Stimulated activated CD8-positive, alpha-beta memory T cell treated with anti-CD3 and anti-CD28 coated beads, Interleukin-12 subunit alpha, Interleukin-12 subunit beta, amount 100 ng/mL, for 24 hours (primary cell): Measurements from ENCODE around the gene CASP9.

Experiments used
- DNase-seq: peaks from one replicate; pipeline ENCODE4 v3.0.0-alpha.2; 2020; ENCODE audit errors: extremely low read depth

Gene CASP9

DNA sequence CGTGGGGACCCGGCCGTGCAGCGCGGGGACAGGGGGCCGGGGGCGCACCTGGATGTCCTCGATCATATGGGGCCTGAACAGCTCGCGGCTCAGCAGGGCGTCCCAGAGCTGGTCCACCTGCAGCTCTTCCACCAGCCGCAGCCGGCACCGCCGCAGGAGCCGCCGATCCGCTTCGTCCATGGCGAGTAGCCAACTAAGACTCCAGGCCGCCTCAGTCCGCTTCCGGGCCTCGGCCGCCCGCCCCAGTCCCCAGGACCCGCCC lies at the start of gene CASP9:
CASP9 (minus strand) TSS at position 195 of the 262 bp plus-strand sequence; CDS start at position 180, 15 bp downstream.
- no peak for DNase-seq

DNA sequence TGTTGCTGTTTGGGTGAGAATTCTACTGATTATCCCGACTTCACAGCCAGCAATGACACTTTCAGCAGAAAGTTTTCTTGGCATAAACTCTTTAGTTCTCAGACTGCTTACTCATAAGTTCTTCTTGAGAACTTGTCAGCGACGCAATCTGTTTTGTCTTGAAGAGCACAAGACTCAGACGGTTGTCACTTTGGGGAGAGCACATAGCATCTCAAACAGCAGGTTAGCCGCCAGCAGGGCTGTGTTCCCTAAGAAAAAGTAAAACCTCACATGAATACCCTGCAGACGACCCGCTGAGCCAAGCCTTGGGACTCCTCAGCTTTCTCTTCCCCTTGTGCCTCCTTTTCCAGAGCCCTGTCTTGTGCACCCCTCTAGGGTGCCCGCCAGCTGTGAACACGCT lies 49.5 kb upstream of the CASP9 start:
- no peak for DNase-seq

DNA sequence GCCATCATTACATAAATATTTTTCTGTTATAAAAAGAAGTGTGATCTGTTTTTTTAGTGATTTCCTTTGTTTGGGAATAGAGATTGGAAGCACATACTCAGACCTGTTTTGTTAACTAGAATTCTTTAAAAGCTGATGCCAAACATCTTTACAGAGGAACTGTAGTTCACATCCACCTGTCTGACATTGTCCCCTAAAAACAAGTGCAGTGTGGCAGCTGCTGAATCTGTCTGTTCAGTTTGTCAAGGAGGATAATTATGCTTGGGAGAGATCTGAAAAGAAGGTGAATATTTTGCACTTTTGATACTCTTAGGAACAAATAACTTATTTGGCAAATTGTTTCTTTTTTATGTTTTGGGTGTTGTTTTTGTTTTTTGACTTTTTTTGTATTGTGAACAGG lies 47.3 kb upstream of the CASP9 start:
- DNase-seq, result no peak

DNA sequence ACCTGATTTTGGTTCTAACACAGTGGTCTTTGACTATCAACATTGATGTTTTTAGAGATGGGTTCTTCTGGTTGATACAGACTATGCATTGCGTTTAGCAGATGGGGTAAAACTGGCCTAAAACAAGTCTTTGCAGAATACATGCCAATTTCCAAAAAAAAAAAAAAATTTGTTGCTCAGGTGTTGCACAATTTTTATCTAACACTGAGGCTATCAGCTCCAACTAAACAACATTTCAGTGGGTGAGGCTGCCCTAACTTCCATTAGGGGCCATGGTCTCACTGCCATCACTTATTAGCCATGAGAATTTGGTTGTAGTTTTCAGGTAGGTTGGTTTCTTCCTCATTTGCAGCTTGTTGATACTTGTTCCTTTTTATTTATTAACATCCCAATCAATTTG lies 46.8 kb upstream of the CASP9 start:
- DNase-seq, result no peak

DNA sequence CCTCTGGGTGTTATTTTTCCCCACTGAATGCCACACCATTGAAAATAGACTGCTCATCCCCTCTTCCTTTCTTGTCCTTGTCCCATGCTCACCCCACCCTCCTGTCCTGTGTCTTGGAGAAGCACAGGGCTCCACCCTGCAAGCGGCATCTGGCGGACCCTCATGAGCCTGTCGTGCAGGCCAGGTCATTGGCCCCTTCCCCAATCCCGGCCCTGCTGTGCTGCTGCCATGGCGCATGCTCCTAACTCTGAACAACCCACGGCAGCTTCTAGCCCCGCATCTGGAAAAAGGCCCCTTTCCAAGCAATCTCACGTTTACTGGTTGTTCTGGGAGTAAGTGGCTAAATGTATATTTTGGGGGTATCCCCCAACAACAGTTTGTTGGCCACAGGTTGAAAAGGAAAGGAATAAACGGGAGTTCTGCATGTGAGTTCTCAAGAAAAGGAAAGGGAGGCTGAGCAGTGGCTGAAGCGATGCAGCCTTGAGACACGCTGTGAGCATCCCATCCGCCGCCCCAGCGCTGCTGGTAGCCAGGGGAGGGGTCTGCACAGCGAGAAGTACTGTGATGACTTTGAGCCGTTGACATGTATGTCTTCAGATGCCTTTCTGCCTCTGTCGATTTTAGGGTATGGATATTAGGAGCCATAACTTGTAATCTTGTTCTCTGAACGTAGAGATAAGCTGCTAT lies 44.5 kb upstream of the CASP9 start:
- DNase-seq, result no peak

DNA sequence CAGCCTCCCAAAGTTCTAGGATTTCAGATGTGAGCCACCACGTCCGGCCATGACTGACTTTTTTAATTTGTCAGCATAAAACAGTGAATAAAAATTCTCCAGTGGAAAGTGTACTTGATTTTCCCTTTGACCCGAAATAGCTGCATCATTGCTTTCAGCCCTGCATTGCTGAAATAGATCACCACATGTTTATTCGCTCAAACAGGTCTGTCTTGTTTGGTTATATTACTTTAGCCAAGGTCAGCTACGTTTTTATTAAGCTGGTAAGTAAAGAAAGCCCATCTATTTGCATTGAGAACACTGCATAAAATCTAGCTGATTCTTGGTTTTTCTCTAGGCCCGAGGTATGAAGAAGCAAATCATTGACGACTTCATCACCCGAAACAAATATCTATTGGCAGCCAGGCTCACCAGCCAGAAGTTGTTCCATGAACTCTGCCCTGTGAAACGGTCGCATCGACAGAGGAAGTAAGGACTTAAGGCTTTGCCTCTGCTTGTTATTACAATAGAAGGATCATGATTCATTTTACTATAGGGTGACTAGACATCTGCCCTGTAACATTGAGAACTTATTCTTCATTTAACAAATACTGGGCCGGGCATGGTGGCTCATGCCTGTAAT lies 35.3 kb upstream of the CASP9 start:
- no peak for DNase-seq

DNA sequence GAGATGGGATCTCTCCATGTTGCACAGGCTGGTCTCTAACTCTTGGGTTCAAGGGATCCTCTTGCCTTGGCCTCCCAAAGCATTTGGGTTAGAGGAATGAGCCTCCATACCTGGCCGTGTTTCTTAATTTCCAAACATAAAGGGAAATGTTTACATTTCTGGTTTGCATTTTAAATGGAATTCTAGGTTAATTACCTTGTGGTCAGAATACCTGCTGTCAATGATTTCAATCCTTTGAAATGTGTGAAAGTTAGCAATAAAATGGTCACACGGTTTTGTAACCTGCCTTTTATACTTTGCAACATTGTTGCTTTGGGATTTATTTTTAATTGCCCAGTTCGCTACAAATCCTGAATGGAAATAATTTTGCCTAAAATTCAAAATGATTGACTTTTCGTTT lies 34.5 kb upstream of the CASP9 start:
- no peak for DNase-seq

DNA sequence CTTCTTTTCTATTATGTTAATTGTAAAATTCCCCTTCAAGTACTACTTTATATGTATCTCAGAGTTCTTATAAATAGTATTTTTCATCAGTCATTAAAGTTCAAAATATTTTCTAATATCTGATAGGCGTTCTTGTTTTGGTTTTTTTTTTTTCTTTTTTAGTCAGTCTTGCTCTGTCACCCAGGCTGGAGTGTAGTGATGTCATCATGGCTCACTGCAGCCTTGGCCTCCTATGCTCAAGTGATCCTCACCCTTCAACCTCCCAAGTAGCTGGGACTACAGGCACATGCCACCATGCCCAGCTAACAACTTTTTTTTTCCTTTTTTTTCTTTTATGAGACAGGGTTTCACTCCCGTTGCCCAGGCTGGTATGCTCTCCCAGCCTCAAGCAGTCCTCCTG lies 33.6 kb upstream of the CASP9 start:
- no peak for DNase-seq

DNA sequence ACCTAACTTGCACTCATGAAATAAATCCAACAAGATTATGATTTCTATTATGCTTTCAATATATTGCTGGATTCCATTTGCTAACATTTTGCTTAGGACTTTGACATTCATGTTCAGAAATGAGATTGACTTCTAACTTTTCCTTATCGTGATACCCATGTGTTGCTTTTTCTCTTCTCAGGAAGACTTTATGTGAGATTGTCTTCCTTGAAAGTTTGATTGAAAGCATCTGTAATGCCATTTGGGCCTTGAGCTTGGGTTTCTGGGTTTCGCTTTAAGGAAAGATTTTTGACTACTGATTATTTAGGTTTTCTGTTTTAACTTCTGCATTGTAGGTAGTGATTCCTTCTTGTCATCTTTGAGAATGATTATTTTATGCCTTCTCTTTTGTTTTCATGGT lies 33.0 kb upstream of the CASP9 start:
- no peak for DNase-seq

DNA sequence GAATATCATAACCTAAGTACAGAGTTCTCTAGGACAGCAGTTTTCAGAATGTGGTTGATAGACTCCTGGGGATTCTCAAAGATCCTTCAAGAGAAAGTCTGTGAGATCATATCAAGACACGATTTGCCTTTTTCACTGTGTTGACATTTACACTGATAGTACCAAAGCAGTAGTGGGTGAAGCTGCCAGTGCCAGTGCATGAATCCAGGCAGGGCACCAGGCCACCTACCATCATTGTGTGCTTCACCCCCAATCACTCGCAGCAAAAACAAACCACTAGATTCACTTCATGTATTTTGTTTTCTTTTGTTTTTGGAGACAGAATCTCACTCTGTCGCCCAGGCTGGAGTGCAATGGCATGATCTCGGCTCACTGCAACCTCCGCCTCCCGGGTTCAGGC lies 26.6 kb upstream of the CASP9 start:
- no peak for DNase-seq

DNA sequence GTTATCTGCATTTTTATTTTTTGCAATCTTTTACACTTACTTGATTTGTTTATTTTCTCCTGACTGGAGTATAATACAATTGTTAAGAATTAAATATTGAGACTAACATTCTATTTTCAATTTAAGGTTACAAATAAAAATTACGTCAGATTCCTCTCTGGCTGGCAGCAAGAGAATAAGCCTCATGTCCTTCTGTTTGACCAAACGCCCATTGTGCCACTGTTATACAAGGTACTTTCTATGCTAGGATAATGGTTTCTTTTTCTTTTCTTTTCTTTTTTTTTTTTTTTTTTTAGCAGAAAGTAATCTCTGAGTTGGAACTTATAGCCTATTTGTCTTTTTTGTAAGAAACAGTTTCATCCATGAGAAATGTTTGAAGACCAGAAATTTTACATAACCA lies 22.6 kb upstream of the CASP9 start:
- no peak for DNase-seq

DNA sequence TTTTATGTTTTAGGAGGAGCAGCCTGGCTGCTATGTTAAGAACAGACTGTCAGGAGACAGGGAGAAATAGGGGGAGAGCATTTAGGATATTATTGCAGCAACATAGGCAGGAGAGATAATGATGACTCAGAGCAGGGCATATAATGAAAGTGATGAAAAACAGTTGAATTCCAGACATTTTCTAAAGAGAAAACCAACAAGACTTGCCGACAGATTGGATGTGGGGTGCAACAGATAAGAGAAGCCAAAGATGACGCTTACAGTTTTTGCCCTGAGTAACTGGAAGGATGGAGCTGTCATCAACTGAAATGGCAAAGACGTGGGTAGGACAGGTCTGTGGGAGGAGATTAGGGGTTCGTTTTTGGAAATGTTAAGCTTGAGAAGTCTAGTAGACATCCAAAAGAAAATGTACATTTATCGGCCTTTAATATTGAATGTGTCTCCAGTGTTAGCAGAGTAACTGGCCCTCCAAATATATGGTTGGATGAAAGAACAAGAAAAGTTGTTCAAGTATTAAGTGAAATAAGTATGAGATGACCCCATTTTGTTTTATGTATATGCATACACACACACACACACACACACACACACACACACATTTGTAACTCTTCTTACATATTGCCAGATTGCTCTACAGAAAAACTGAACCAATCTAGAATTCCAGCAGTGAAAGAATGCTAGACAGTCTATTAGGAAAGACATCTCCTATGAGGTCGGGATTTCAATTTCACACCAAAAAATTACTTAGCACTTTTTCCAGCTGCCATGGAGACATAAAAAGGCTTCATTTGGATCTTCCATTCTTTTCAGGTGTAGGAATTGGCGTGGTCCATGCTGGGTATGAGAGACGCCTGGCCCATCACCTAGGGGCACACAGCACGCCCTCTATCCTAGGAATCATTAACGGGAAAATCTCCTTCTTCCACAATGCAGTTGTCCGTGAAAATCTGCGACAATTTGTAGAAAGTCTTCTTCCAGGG lies 19.9 kb upstream of the CASP9 start:
- DNase-seq, result no peak

DNA sequence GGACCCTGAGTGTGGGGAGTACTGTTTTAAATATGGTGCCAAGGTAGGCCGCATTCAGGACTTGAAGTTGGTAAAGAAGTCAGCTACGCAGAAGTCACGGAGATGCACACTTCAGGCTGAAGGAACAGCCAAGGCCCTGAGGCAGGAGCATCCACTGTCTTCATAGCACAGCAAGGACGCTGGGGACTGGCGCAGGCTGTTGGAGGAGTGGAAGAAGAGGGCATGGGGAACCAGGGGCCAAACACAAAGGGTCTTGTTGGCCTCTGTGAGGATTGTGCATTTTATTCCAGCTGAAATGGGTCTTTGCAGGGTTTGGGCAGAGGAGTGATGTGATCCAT lies 19.2 kb upstream of the CASP9 start:
- DNase-seq, result no peak

DNA sequence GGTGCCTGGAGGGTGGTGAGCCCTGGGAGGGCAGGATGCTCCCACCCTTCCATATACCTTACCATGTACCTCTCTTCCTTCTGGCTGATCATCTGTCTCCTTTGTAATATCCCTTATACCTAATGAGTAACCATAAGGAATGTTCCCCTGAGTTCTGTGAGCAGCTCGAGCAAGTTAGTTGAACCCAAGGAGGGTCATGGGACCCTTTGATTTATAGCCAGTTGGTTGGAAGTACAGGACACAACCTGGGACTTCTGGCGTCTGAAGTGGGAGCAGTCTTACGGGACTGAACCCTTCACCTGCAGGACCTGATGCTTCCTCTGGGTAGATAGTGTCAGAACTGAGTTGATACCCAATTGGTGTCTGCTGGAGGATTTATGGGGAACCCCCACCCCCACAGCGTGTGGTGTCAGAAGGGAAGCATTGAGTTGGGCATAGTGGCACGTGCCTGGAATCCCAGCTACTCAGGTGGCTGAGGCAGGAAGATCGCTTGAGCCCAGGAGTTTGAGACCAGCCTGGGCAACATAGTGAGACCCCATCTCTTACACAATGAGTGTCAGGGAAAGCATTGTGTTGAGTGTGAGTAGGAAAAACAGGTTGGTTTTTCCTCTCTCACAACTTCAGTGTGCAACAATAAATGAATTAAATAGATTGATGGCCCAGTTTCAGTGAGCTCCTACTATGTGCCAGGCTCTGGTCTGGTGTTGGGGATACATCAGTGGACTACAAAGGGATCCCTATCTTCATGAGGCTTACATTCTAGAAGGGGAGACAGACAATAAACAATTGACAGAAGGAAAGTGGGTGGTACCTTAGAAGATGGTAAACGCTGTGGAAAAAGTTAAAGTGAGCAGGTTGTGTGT lies 18.6 kb upstream of the CASP9 start:
- DNase-seq, result no peak

DNA sequence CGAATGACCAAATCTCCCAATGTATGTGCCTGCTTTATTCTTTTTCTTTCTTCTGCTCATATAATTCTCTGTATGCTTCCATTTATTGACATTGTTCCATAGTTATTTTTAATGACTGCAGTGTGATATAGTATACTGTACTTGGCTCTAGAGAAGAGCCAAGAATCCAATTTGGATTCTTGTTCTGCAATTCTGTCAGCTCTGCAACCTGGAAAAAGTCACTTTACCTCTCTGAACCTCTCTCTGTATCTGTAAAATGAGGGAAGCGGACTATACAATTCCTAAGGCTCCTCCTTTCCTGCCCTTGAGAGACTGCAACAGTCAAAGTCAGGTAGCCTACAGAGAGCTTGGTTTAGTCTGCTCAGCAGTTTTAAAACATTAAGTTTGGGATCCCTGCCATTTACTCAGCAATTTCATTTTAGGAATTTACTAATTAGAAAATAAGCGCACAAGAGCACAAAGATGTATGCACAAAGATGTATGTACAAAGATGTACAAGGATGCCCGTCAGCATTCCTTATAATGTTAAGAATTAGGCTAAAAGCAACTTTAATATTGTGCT lies 17.3 kb upstream of the CASP9 start:
- DNase-seq, result no peak

DNA sequence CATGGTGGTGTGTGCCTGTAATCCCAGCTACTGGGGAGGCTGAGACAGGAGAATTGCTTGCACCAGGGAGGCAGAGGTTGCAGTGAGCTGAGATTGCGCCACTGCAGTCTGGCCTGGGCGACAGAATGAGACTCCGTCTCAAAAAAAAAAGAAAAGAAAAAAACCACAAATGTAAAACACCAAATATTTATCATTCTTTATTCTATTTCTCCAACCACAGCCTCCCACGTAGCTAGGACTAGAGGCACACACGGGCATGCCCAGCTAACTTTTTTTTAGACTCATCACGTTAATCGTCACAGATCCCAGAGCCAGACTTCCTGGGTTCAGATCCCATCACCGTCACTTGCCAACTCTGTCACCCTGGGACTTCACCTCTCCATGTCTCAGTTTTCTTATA lies 16.2 kb upstream of the CASP9 start:
- DNase-seq, result no peak

DNA sequence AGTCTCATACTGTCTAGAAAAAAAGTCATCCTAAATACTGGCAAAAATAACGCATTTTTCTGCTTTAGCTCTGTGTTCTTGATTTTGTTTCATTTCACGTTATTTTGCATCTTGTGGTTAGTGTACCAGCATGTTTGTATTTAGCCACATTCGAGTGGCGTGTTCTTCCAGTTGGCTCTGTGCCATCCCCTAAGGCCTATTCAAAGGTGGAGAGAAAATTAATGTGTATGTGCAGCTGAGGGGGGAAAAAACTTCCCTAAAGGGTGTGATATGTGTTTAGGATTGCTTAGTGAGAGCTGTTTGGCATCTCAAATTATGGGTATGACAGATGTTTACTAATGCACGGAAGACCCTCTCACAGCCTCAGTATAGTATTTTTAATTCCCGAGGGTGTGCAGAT lies 14.8 kb upstream of the CASP9 start:
- DNase-seq, result no peak

DNA sequence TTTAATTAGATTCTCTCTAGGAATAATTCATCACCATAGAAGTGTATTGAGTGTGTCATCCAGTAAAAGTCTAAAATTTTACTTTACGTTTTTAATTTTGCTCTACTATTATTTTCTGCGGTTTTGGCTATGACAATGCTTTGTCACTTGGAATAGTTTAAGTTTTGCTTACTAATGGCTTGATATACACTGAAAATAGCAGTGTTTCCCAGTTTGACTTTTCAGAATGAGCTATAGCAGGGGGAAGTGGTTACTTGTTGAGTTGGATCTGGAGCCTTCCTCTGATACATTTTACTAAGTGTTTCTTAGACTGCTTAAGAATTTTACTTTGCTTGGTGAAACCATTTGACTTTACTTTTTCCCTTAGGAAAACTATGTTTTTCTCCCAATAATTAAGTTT lies 7.7 kb upstream of the CASP9 start:
- DNase-seq, result no peak

DNA sequence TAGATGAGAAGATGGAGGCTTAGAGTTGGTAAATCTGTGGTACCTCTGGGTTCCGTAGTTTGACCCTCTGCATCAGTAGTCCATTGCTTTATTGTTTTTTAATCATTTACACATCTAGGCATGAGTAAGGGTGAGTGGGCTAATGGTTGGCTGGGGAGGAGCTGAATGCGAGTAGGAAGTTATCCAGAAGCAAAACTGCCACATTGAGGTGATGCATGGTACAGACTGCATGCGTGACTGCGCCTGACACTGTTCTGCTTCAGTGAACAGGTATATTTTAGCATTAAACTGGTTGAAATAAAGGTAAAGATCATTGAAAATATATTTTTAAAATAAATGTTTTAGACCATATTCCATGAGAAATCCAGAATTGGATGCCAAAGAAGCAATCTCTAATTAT lies 7.0 kb upstream of the CASP9 start:
- DNase-seq, result no peak

DNA sequence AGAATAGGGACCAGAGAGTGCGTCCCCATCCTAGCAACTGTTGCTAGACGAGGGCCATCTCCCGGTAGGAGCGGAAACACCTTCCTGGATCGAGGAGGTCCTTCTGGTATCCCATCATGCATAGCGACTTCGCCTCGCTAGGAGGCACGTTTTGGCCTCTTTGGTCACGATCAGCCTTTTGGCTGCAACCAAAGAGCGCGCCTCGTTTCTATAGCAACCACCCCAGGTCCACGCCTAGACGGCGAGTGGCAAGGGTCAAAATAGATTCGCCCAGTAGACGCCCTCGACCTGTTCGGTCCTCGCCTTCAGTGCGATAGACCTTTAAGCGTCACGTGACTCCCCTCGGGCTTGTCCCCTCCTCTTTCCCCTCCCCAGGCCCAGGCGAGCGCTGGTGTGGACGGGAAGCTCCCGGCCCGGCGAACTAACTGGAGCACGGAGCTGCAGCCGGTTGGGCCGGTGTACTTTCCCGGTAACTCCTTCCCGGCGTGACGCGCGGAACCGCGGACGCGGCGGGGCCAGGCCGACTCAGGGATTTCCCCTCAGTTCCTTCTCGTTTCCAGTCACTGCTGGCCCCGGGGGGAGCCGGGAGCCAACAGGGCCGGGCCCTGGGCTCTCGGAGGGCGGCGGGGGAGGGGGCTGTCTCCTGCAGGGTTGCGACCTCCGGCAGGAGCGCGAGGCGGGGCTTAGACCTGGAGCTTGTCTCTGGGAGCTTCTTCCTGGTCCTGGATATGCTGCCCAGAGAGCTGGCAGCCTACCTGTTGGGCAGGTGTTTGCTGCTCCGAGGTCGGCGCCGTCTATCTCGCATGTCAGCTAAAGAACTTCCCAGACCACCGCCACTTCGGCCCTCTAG lies 2.7 kb upstream of the CASP9 start, which contains the start of gene DNAJC16:
DNAJC16 (plus strand) TSS at position 359 of the 850 bp plus-strand sequence. CDS start 2,258 bp downstream, outside the sequence.
- peak; percentile 88 for DNase-seq

DNA sequence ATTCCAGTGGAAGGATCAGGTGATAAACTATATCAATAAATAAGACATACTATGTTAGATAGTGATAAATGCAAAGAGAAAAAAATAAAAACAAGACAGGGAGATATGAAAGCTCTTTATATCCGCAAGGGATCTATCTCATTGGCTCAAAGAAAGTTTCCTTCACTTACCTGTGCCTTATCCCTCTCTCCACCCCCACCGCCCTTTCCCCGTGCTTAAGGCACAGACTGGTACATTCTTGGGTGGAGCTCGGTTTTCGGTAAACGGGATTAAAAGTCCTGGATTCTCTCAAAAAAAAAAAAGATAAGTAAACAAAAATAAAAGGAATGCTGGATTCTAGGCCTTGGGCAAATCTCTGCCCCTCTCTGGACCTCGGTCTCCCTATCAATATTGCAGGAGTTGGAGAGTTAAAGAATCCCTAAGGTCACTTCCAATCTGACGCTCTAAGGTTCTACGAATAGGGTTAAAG lies 2.0 kb upstream of the CASP9 start:
- DNase-seq, result no peak
